Measurements from ENCODE around the gene CLDN14.

Gene CLDN14

DNA sequence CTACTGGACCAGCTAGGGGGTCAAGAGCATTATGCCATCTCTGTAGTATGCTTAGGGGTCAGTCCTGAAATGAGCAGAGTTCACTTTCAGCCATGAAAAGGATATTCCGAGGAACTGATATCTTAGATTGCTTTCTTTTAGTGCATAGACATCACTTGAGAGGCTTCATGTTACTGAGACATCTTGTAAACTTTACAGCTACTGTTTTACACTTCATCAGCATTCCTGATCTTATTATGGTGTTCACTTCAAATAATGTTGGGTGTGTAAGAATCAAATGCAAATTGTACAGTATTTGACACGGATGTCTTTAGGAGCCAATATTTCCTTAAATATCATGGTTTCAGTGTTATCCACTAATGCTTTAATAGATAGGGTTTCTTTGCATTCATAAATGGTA, 22.4 kb upstream of the CLDN14 start:
- Histone ChIP-seq H3K4me3 (ENCODE audit: low read depth in 1 of 5, low read length in 5 of 5) (no peak overlapping the region), H3K36me3 (ENCODE audit: control insufficient read depth in 5 of 5, insufficient read depth in 5 of 5, low read length in 5 of 5) (no peaks in the 10 kb centered on the region), H3K4me1 (ENCODE audit: control insufficient read depth in 5 of 5, insufficient read depth in 5 of 5, low read length in 5 of 5) (peaks cover 0 to 11% (median 7%) of the 10 kb centered on the region in 5 donors), H3K9me3 (ENCODE audit: control insufficient read depth in 5 of 5, low read length in 5 of 5) (no peaks in the 10 kb centered on the region), H3K27ac (ENCODE audit: low read depth, low read length) (no peak overlapping the region), H3K9ac (ENCODE audit: low read length in 5 of 5) (no peak overlapping the region), H3K27me3 (ENCODE audit: control insufficient read depth in 5 of 5, insufficient read depth in 4 of 5, low read length in 5 of 5) (peaks cover 0 to 8% (median 0%) of the 10 kb centered on the region in 5 donors)

DNA sequence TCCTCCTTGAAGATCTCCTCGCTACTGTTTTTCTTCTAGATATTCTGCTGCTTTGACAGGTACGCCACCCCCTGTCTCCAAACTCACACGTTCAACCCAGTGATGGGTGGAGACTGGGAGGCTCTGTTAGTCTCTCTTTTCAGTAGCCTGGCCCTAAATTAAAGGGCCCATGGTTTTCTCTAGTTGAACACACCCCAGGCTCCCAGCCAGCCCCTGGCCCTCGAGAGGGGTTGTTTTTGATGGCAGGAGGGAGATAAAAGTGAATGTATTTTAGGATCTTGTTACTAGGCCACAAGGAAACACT, 21.6 kb upstream of the CLDN14 start:
- Histone ChIP-seq H3K4me3 (ENCODE audit: low read depth in 1 of 5, low read length in 5 of 5) (no peak overlapping the region), H3K27ac (ENCODE audit: low read depth, low read length) (no peak overlapping the region), H3K9ac (ENCODE audit: low read length in 5 of 5) (no peak overlapping the region), H3K9me3 (ENCODE audit: control insufficient read depth in 5 of 5, low read length in 5 of 5) (no peaks in the 10 kb centered on the region), H3K4me1 (ENCODE audit: control insufficient read depth in 5 of 5, insufficient read depth in 5 of 5, low read length in 5 of 5) (peaks cover 0 to 11% (median 7%) of the 10 kb centered on the region in 5 donors), H3K27me3 (ENCODE audit: control insufficient read depth in 5 of 5, insufficient read depth in 4 of 5, low read length in 5 of 5) (peaks cover 0 to 8% (median 0%) of the 10 kb centered on the region in 5 donors), H3K36me3 (ENCODE audit: control insufficient read depth in 5 of 5, insufficient read depth in 5 of 5, low read length in 5 of 5) (no peaks in the 10 kb centered on the region)

DNA sequence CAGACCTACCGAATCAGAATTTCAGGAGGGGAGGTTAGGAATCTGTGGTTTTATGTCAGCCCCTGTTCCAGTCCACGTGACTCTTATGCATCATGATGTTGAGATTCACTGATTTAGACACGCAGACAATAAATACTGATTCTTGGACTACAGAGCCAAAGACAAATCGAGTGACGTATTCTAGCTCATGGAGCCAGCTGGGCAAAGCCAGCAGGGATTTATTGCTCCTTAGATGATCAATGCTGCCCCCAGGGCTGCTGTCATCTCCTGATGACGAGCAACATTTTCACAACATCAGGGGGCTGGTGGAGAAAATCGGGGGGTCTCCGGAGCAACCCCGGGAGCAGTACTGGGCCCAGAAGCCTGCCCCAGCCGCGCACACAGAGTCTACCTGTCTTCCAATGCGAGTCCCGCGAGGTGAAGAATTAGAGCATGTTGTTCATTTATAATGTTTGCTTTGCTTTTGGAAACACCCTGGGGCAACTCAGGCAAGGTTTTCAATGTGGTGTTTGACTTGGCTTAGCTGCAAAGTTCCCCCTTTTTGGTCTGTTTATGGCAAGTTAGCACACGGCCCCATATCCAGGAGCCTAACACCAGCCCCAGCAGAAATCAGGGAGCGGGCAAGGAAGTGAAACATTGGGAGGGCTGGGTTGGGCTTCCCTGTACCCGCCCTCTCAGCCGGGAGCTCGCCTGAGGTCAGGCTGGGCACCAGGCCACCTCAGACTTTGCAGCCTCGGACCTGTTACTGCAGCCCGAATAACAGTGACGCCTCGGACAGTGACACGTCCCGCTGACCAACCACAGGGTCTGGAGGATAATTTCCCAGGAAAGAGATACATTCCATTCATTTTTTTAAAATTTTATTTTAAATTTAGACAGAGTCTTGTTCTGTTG, 19.9 kb upstream of the CLDN14 start:
- H3K27me3 ChIP-seq (ENCODE audit: control insufficient read depth in 5 of 5, insufficient read depth in 4 of 5, low read length in 5 of 5): peaks cover 0 to under 1% (median 0%) of the 10 kb centered on the region in 5 donors
- peak overlapping the region in 3 of 5 donors; percentile 13 to 53 (median 50) for H3K4me3 ChIP-seq (ENCODE audit: low read depth in 1 of 5, low read length in 5 of 5)
- H3K9me3 ChIP-seq (ENCODE audit: control insufficient read depth in 5 of 5, low read length in 5 of 5): no peaks in the 10 kb centered on the region
- peaks cover 0 to 11% (median 7%) of the 10 kb centered on the region in 5 donors for H3K4me1 ChIP-seq (ENCODE audit: control insufficient read depth in 5 of 5, insufficient read depth in 5 of 5, low read length in 5 of 5)
- H3K27ac ChIP-seq (ENCODE audit: low read depth, low read length): no peak overlapping the region
- no peaks in the 10 kb centered on the region for H3K36me3 ChIP-seq (ENCODE audit: control insufficient read depth in 5 of 5, insufficient read depth in 5 of 5, low read length in 5 of 5)
- H3K9ac ChIP-seq (ENCODE audit: low read length in 5 of 5): peak overlapping the region in 1 of 5 donors; percentile 25

DNA sequence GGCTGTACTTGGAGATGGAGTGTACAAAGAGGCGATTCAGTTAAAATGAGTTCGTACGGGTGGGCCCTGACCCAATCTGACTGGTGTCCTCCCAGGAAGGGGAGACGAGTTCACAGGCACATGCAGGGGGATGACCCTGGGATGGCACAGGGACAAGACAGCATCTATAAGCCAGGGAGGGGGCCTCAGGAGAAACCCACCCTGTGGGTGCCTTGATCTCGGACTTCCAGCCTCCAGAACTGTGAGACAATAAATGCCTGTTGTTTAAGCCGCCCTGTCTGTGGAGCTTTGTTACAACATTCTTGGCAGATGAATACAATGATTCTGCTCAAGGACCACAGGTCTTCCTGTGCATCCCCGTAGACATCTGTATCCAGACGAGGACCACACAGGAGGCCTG, 14.6 kb upstream of the CLDN14 start:
- Histone ChIP-seq H3K4me3 (ENCODE audit: low read depth in 1 of 5, low read length in 5 of 5) (no peak overlapping the region), H3K4me1 (ENCODE audit: control insufficient read depth in 5 of 5, insufficient read depth in 5 of 5, low read length in 5 of 5) (peaks cover 0 to 3% (median 2%) of the 10 kb centered on the region in 5 donors), H3K36me3 (ENCODE audit: control insufficient read depth in 5 of 5, insufficient read depth in 5 of 5, low read length in 5 of 5) (no peaks in the 10 kb centered on the region), H3K9ac (ENCODE audit: low read length in 5 of 5) (no peak overlapping the region), H3K27me3 (ENCODE audit: control insufficient read depth in 5 of 5, insufficient read depth in 4 of 5, low read length in 5 of 5) (peaks cover 0 to 4% (median 0%) of the 10 kb centered on the region in 5 donors), H3K9me3 (ENCODE audit: control insufficient read depth in 5 of 5, low read length in 5 of 5) (no peaks in the 10 kb centered on the region), H3K27ac (ENCODE audit: low read depth, low read length) (no peak overlapping the region)

GRCh38 chr21:36491209-36491910, 11.4 kb upstream of the CLDN14 start:
- Histone ChIP-seq H3K27ac (ENCODE audit: low read depth, low read length) (no peak overlapping the region), H3K27me3 (ENCODE audit: control insufficient read depth in 5 of 5, insufficient read depth in 4 of 5, low read length in 5 of 5) (peaks cover 0 to 4% (median 0%) of the 10 kb centered on the region in 5 donors), H3K4me3 (ENCODE audit: low read depth in 1 of 5, low read length in 5 of 5) (peak overlapping the region in 1 of 5 donors; percentile 2), H3K9ac (ENCODE audit: low read length in 5 of 5) (no peak overlapping the region), H3K4me1 (ENCODE audit: control insufficient read depth in 5 of 5, insufficient read depth in 5 of 5, low read length in 5 of 5) (no peaks in the 10 kb centered on the region), H3K9me3 (ENCODE audit: control insufficient read depth in 5 of 5, low read length in 5 of 5) (no peaks in the 10 kb centered on the region), H3K36me3 (ENCODE audit: control insufficient read depth in 5 of 5, insufficient read depth in 5 of 5, low read length in 5 of 5) (no peaks in the 10 kb centered on the region)

GRCh38 chr21:36489776-36490165, 9.8 kb upstream of the CLDN14 start:
- H3K27me3 ChIP-seq (ENCODE audit: control insufficient read depth in 5 of 5, insufficient read depth in 4 of 5, low read length in 5 of 5): peaks cover 0 to 4% (median 0%) of the 10 kb centered on the region in 5 donors
- H3K9me3 ChIP-seq (ENCODE audit: control insufficient read depth in 5 of 5, low read length in 5 of 5): no peaks in the 10 kb centered on the region
- H3K27ac ChIP-seq (ENCODE audit: low read depth, low read length): no peak overlapping the region
- H3K4me3 ChIP-seq (ENCODE audit: low read depth in 1 of 5, low read length in 5 of 5): no peak overlapping the region
- no peak overlapping the region for H3K9ac ChIP-seq (ENCODE audit: low read length in 5 of 5)
- H3K4me1 ChIP-seq (ENCODE audit: control insufficient read depth in 5 of 5, insufficient read depth in 5 of 5, low read length in 5 of 5): no peaks in the 10 kb centered on the region
- no peaks in the 10 kb centered on the region for H3K36me3 ChIP-seq (ENCODE audit: control insufficient read depth in 5 of 5, insufficient read depth in 5 of 5, low read length in 5 of 5)

DNA sequence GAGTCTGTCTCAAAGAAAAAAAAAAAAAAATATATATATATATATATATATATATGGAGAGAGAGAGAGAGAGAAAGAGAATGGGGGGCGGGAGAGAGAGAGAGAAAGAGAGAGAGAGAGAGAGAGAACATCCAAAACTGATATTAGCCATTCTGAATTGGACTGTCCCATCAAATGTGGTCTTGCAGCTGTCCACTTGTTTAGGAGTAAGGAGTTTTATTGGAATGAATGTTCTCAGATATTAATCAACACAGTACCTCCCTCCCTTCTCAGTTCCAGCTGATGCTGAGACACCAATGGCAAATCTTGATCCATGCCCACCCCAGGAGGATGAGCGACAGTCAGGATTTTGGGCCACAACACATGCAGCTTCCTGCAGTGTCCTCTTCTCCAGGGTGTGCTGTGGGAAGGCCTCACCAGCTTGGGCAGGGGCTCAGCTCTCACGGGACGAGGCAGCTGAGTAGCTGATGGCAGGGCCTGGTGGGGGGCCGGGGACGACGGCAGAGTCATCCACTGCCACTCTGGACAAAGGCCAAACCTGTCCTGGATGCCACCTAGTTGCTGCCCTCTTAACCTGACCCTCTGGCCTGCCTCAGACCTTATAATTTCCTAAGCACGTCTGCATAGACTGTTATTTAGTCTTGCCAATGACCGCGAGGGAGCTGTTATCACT, 9.3 kb upstream of the CLDN14 start:
- no peak overlapping the region for H3K4me3 ChIP-seq (ENCODE audit: low read depth in 1 of 5, low read length in 5 of 5)
- H3K9ac ChIP-seq (ENCODE audit: low read length in 5 of 5): no peak overlapping the region
- no peaks in the 10 kb centered on the region for H3K36me3 ChIP-seq (ENCODE audit: control insufficient read depth in 5 of 5, insufficient read depth in 5 of 5, low read length in 5 of 5)
- peaks cover 0 to 4% (median 0%) of the 10 kb centered on the region in 5 donors for H3K27me3 ChIP-seq (ENCODE audit: control insufficient read depth in 5 of 5, insufficient read depth in 4 of 5, low read length in 5 of 5)
- H3K9me3 ChIP-seq (ENCODE audit: control insufficient read depth in 5 of 5, low read length in 5 of 5): no peaks in the 10 kb centered on the region
- no peak overlapping the region for H3K27ac ChIP-seq (ENCODE audit: low read depth, low read length)
- H3K4me1 ChIP-seq (ENCODE audit: control insufficient read depth in 5 of 5, insufficient read depth in 5 of 5, low read length in 5 of 5): no peaks in the 10 kb centered on the region

- Histone ChIP-seq H3K9ac (ENCODE audit: low read length in 5 of 5) (no peak overlapping the region), H3K9me3 (ENCODE audit: control insufficient read depth in 5 of 5, low read length in 5 of 5) (no peaks in the 10 kb centered on the region), H3K36me3 (ENCODE audit: control insufficient read depth in 5 of 5, insufficient read depth in 5 of 5, low read length in 5 of 5) (no peaks in the 10 kb centered on the region), H3K27me3 (ENCODE audit: control insufficient read depth in 5 of 5, insufficient read depth in 4 of 5, low read length in 5 of 5) (peaks cover 0 to 4% (median 0%) of the 10 kb centered on the region in 5 donors), H3K4me1 (ENCODE audit: control insufficient read depth in 5 of 5, insufficient read depth in 5 of 5, low read length in 5 of 5) (no peaks in the 10 kb centered on the region), H3K4me3 (ENCODE audit: low read depth in 1 of 5, low read length in 5 of 5) (no peak overlapping the region), H3K27ac (ENCODE audit: low read depth, low read length) (no peak overlapping the region)
Measured at GRCh38 chr21:36487641-36488307, 7.9 kb upstream of the CLDN14 start.

- Histone ChIP-seq H3K36me3 (ENCODE audit: control insufficient read depth in 5 of 5, insufficient read depth in 5 of 5, low read length in 5 of 5) (no peaks in the 10 kb centered on the region), H3K9ac (ENCODE audit: low read length in 5 of 5) (no peak overlapping the region), H3K9me3 (ENCODE audit: control insufficient read depth in 5 of 5, low read length in 5 of 5) (no peaks in the 10 kb centered on the region), H3K4me3 (ENCODE audit: low read depth in 1 of 5, low read length in 5 of 5) (no peak overlapping the region), H3K4me1 (ENCODE audit: control insufficient read depth in 5 of 5, insufficient read depth in 5 of 5, low read length in 5 of 5) (no peaks in the 10 kb centered on the region), H3K27ac (ENCODE audit: low read depth, low read length) (no peak overlapping the region), H3K27me3 (ENCODE audit: control insufficient read depth in 5 of 5, insufficient read depth in 4 of 5, low read length in 5 of 5) (no peaks in the 10 kb centered on the region)
Measured at GRCh38 chr21:36486246-36486645, 6.3 kb upstream of the CLDN14 start.

Data from subcutaneous abdominal adipose tissue (tissue), 5 donors.